Mucosa of stomach (tissue), 1 donor: ENCODE data around the gene PPP4R3C.

Experiments used
- H3K27me3 ChIP-seq: one replicate; pipeline ENCODE4 v1.7.0; 2013; ENCODE audit warnings: mild to moderate bottlenecking, low read length; ENCODE audit not compliant: control insufficient read depth, insufficient read depth
- H3K36me3 ChIP-seq: one replicate; pipeline ENCODE4 v1.7.0; 2013; ENCODE audit warnings: low read length; ENCODE audit not compliant: control insufficient read depth, insufficient read depth
- H3K4me1 ChIP-seq: one replicate; pipeline ENCODE4 v1.7.0; 2013; ENCODE audit warnings: mild to moderate bottlenecking, low read length; ENCODE audit not compliant: control insufficient read depth, insufficient read depth
- H3K4me3 ChIP-seq: one replicate; pipeline ENCODE4 v1.7.0; 2013; ENCODE audit warnings: low read length
- H3K9ac ChIP-seq: one replicate; pipeline ENCODE4 v1.7.0; 2013; ENCODE audit warnings: mild to moderate bottlenecking, low read length, moderate library complexity
- H3K9me3 ChIP-seq: one replicate; pipeline ENCODE4 v1.7.0; 2013; ENCODE audit warnings: mild to moderate bottlenecking, low read length, moderate library complexity; ENCODE audit not compliant: control insufficient read depth
- donor health status: Pancreatic carcinoma.

Gene PPP4R3C

DNA sequence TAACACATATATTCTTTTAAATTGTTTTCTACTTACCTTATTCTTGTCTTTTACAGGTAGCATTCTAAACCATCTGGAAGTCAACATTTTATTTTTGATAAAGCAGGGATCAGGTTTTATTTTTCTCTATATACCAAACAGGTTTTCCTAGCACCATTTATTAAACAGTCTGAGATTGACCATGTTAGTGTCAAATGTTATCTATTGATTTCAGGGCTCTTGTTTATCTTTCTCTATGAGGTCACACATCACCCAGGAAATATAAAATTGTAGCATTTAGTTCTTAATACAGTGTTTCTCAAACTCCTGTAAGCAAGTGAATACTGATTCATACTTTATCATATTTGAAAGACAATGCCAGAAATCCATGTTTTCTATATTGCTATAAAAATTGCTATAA, 28.1 kb downstream of the PPP4R3C start:
- Histone ChIP-seq H3K36me3 (no peaks in the 10 kb centered on the region), H3K4me3 (no peak overlapping the region), H3K9ac (no peak overlapping the region), H3K9me3 (no peaks in the 10 kb centered on the region), H3K27me3 (no peaks in the 10 kb centered on the region), H3K4me1 (no peaks in the 10 kb centered on the region)
